Measurements from ENCODE around the gene AP2M1.

DNA sequence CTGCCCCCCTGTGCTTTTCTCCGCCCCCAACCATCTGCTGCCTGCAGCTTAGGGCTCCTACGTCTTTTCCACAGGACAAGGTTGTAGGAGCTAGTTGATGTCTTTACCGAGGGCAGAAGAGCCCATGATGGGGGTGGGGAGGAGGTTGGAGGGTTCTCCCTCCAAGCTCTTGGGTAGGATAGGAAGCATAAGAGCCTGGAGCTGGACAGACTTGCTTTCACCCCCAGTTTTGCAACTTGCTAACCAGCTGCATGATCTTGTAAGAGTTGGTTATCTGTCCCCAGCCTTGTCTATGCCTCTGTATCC lies 12.2 kb downstream of the AP2M1 start:
- TF ChIP-seq, protein P1, sequence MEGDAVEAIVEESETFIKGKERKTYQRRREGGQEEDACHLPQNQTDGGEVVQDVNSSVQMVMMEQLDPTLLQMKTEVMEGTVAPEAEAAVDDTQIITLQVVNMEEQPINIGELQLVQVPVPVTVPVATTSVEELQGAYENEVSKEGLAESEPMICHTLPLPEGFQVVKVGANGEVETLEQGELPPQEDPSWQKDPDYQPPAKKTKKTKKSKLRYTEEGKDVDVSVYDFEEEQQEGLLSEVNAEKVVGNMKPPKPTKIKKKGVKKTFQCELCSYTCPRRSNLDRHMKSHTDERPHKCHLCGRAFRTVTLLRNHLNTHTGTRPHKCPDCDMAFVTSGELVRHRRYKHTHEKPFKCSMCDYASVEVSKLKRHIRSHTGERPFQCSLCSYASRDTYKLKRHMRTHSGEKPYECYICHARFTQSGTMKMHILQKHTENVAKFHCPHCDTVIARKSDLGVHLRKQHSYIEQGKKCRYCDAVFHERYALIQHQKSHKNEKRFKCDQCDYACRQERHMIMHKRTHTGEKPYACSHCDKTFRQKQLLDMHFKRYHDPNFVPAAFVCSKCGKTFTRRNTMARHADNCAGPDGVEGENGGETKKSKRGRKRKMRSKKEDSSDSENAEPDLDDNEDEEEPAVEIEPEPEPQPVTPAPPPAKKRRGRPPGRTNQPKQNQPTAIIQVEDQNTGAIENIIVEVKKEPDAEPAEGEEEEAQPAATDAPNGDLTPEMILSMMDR (IDR thresholded peaks at IDR 0.05) = no peak
- no peak for TF ChIP-seq POLR2A (IDR thresholded peaks at IDR 0.05)
